ENCODE results near the gene HELT. TPM values are rescaled to one million over a fixed set of nuclear protein-coding genes. Genes with fewer than 3 reads are reported as not detected.

HELT gene
- total RNA-seq, 1 experiment from 2014 or later: not detected

DNA sequence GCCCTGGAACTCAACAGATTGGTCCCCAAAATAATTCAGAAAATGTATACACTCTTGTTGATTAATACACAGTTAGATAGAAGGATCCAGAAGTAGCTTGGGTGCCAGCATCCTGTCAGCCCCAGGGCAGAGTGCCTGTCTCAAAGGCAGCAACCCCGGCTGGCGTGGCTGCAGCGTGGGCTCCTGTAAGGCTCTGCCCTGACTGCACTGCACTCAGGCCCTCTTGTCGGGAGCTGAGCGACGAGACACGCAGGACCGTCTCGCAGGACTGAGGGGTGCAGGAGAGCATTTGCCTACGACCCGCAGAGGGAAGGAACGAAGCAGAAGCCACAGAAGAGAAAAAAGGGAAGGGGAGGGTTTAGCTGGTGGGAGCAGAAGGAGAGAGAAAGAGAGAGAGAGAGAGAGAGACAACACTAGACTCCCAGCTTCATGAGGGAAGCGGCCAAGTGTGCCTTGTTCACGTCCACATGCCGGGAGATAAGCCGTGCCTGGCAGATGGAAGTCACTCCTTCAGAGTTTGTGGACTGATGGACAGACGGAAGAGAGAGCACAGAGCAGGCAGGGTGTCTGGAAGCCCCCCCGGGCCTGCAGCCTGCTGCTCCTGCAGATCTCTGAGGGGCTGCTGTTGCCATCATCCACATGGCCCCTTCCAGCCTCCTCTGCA, 38.7 kb upstream of the HELT start:
- BruUV-seq (replicated peaks): no TSS peak
- Histone ChIP-seq H3K27me3 (replicated peaks; ENCODE audit: control insufficient read depth, insufficient read depth, low read length) (no peaks in the 10 kb centered on the region), H3K9me3 (no peaks in the 10 kb centered on the region), H3K4me1 (no peaks in the 10 kb centered on the region), H3K4me3 (ENCODE audit: low read depth, low read length) (no peak overlapping the region), H3K36me3 (ENCODE audit: control insufficient read depth, insufficient read depth, low read length) (no peaks in the 10 kb centered on the region)
- intact Hi-C loops (cut with micrococcal nuclease; ENCODE audit: unreplicated experiment): no loop called here
- DNase-seq: no peak
- TF ChIP-seq, protein P1, sequence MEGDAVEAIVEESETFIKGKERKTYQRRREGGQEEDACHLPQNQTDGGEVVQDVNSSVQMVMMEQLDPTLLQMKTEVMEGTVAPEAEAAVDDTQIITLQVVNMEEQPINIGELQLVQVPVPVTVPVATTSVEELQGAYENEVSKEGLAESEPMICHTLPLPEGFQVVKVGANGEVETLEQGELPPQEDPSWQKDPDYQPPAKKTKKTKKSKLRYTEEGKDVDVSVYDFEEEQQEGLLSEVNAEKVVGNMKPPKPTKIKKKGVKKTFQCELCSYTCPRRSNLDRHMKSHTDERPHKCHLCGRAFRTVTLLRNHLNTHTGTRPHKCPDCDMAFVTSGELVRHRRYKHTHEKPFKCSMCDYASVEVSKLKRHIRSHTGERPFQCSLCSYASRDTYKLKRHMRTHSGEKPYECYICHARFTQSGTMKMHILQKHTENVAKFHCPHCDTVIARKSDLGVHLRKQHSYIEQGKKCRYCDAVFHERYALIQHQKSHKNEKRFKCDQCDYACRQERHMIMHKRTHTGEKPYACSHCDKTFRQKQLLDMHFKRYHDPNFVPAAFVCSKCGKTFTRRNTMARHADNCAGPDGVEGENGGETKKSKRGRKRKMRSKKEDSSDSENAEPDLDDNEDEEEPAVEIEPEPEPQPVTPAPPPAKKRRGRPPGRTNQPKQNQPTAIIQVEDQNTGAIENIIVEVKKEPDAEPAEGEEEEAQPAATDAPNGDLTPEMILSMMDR (IDR thresholded peaks at IDR 0.05; ENCODE audit: insufficient read depth in 1 of 2, low read depth in 1 of 2, low read length in 1 of 2, severe bottlenecking in 1 of 2, unreplicated experiment in 1 of 2): no peak
- Mint-ChIP-seq H3K4me1 (ENCODE audit: low read depth, unreplicated experiment) (no peaks in the 10 kb centered on the region), H3K36me3 (ENCODE audit: insufficient read depth, unreplicated experiment) (no peaks in the 10 kb centered on the region), H3K27ac (ENCODE audit: unreplicated experiment) (no peak overlapping the region), H3K4me3 (ENCODE audit: unreplicated experiment) (no peak overlapping the region), H3K27me3 (ENCODE audit: insufficient read depth, unreplicated experiment) (no peaks in the 10 kb centered on the region), H3K9me3 (ENCODE audit: unreplicated experiment) (no peaks in the 10 kb centered on the region)
- CTCF ChIA-PET: interaction anchor here (0.8 kb wide), 1 partner anchor 20 kb away, joined by 3 read pairs; no protein-coding TSS in a partner anchor
- POLR2A ChIA-PET: no interaction called here

DNA sequence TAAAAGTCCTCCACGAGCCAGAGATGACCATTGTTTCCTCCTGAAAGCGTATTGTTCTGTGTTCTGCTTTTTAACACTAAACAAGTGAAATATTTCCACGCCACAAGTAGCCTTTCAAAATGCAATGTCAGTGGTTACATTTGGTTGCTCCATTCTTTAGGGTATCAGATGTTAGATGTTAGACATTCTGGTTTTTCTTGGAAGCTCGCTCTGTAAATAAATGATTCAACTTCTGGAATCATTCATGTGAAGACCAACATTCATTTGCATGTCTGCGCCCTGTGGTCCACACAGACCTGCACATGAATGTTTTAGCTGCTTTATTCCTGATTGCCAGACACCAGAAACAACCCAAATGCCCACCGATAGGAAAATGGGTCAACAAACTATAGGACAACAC, 38.0 kb upstream of the HELT start:
- no peak overlapping the region for H3K4me3 ChIP-seq (ENCODE audit: low read depth, low read length)
- ChIA-PET CTCF (no interaction called here), POLR2A (no interaction called here)
- no peaks in the 10 kb centered on the region for H3K36me3 ChIP-seq (ENCODE audit: control insufficient read depth, insufficient read depth, low read length)
- no peaks in the 10 kb centered on the region for H3K9me3 Mint-ChIP-seq (ENCODE audit: unreplicated experiment)
- H3K27me3 ChIP-seq (replicated peaks; ENCODE audit: control insufficient read depth, insufficient read depth, low read length): no peaks in the 10 kb centered on the region
- no peaks in the 10 kb centered on the region for H3K9me3 ChIP-seq
- DNase-seq: no peak
- H3K4me1 Mint-ChIP-seq (ENCODE audit: low read depth, unreplicated experiment): no peaks in the 10 kb centered on the region
- no TSS peak for BruUV-seq (replicated peaks)
- no peak overlapping the region for H3K4me3 Mint-ChIP-seq (ENCODE audit: unreplicated experiment)
- no peak overlapping the region for H3K27ac Mint-ChIP-seq (ENCODE audit: unreplicated experiment)
- H3K4me1 ChIP-seq: no peaks in the 10 kb centered on the region
- intact Hi-C loops (cut with micrococcal nuclease; ENCODE audit: unreplicated experiment): no loop called here
- TF ChIP-seq, protein P1 (IDR thresholded peaks at IDR 0.05; ENCODE audit: insufficient read depth in 1 of 2, low read depth in 1 of 2, low read length in 1 of 2, severe bottlenecking in 1 of 2, unreplicated experiment in 1 of 2): no peak
- H3K36me3 Mint-ChIP-seq (ENCODE audit: insufficient read depth, unreplicated experiment): no peaks in the 10 kb centered on the region
- no peaks in the 10 kb centered on the region for H3K27me3 Mint-ChIP-seq (ENCODE audit: insufficient read depth, unreplicated experiment)

DNA sequence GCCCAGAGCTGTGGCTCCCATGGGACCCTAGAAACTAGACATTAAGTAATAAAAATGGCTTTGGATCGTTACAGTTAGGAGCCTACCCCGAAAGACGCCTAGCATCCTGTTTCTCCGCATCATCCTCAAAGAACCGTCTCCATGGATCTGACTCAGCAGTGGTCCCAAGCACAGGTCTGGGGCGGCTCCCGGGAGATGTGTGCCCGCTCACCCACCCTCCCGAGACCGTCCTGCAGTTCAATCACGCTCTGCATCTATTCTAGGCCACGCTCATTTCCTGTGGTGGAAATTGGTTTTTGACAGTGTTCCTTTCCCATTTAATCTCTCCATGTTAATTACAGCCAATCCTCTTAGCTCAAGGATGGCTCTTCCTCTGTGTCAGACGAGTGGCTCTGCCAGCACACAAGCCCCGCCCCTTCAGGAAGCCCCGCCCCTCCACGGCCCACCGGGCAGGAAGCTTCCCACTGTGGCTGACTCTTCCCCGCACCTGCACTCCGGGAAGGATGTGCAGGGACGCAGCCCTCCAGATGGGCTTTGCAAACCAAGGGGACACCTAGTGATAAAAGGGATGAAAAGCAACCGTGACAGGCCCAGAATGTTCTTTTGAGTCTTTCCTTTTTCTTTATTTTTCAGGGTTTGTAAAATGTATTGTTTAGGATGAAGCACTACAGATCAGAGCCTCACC, 34.5 kb upstream of the HELT start:
- H3K27ac Mint-ChIP-seq (ENCODE audit: unreplicated experiment): no peak overlapping the region
- TF ChIP-seq, protein P1 (IDR thresholded peaks at IDR 0.05; ENCODE audit: insufficient read depth in 1 of 2, low read depth in 1 of 2, low read length in 1 of 2, severe bottlenecking in 1 of 2, unreplicated experiment in 1 of 2): peak; percentile 39 to 44
- no TSS peak for BruUV-seq (replicated peaks)
- H3K4me3 Mint-ChIP-seq (ENCODE audit: unreplicated experiment): no peak overlapping the region
- Histone ChIP-seq H3K36me3 (ENCODE audit: control insufficient read depth, insufficient read depth, low read length) (no peaks in the 10 kb centered on the region), H3K4me3 (ENCODE audit: low read depth, low read length) (no peak overlapping the region), H3K9me3 (no peaks in the 10 kb centered on the region), H3K4me1 (no peaks in the 10 kb centered on the region), H3K27me3 (replicated peaks; ENCODE audit: control insufficient read depth, insufficient read depth, low read length) (no peaks in the 10 kb centered on the region)
- no peaks in the 10 kb centered on the region for H3K9me3 Mint-ChIP-seq (ENCODE audit: unreplicated experiment)
- ChIA-PET POLR2A (no interaction called here), CTCF (interaction anchor here (0.7 to 1.7 kb wide), 2 partner anchors 238 to 250 kb away, joined by 3 to 9 read pairs; partner anchors contain the start of gene CENPU)
- peak; percentile 74 to 79 for DNase-seq
- intact Hi-C loops (cut with micrococcal nuclease; ENCODE audit: unreplicated experiment): loop anchor here (1.0 kb wide), 1 partner anchor 239 kb away; no protein-coding TSS in a partner anchor
- no peaks in the 10 kb centered on the region for H3K36me3 Mint-ChIP-seq (ENCODE audit: insufficient read depth, unreplicated experiment)
- H3K27me3 Mint-ChIP-seq (ENCODE audit: insufficient read depth, unreplicated experiment): no peaks in the 10 kb centered on the region
- H3K4me1 Mint-ChIP-seq (ENCODE audit: low read depth, unreplicated experiment): no peaks in the 10 kb centered on the region

Measured in Caco-2 (cell line).